ENCODE results near the gene GATB. TPM values are rescaled to one million over a fixed set of nuclear protein-coding genes. Genes with fewer than 3 reads are reported as not detected.

The GATB gene
- total RNA-seq, 4 donors from 2014 or later = 11.4 to 34.5 (median 21.5) TPM

- TF ChIP-seq CTCF (IDR thresholded peaks at IDR 0.05) = no peak
- ATAC-seq (ENCODE audit: low FRiP score) = no peak
- no peak for DNase-seq (ENCODE audit: low spot score)
Measured at GRCh38 chr4:151785484-151786157, 24.8 kb upstream of the GATB start.

DNA sequence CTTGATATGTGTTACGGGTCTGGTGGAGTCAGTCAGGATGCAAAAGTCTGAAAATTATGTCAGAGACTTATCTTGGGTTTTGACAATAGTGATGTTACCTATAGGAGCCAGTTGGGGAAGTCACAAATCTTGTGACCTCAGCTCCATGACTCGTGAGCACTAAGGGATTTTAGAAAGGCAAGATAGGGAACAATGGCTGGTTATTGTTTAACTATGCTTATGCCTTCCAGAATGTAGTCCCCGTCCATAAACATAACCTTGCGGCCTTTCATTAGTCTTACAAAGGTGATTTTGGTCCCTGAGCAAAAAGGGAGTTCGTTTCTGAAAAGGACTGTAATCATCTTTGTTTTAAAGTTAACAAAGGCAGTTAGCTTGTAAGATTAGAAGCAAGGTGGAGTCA lies 23.9 kb upstream of the GATB start:
- no peak for ATAC-seq (ENCODE audit: low FRiP score)
- TF ChIP-seq CTCF (IDR thresholded peaks at IDR 0.05) = no peak
- no peak for DNase-seq (ENCODE audit: low spot score)

- ATAC-seq (ENCODE audit: low FRiP score) = no peak
- DNase-seq (ENCODE audit: low spot score) = no peak
- no peak for TF ChIP-seq CTCF (IDR thresholded peaks at IDR 0.05)
Measured at GRCh38 chr4:151783867-151784266, 23.1 kb upstream of the GATB start.

- ATAC-seq (ENCODE audit: low FRiP score) (no peak), DNase-seq (ENCODE audit: low spot score) (no peak)
- no peak for TF ChIP-seq CTCF (IDR thresholded peaks at IDR 0.05)
Measured at GRCh38 chr4:151782296-151782695, 21.5 kb upstream of the GATB start.

- DNase-seq (ENCODE audit: low spot score) (no peak), ATAC-seq (ENCODE audit: low FRiP score) (no peak)
- TF ChIP-seq CTCF (IDR thresholded peaks at IDR 0.05) = no peak
Measured at GRCh38 chr4:151781026-151781425, 20.2 kb upstream of the GATB start.

GRCh38 chr4:151777471-151777870 lies 16.7 kb upstream of the GATB start:
- ATAC-seq (ENCODE audit: low FRiP score) = no peak
- no peak for TF ChIP-seq CTCF (IDR thresholded peaks at IDR 0.05)
- DNase-seq (ENCODE audit: low spot score) = no peak

- ATAC-seq (ENCODE audit: low FRiP score) = no peak
- no peak for DNase-seq (ENCODE audit: low spot score)
- no peak for TF ChIP-seq CTCF (IDR thresholded peaks at IDR 0.05)
Measured at GRCh38 chr4:151774324-151774723, 13.5 kb upstream of the GATB start.

Data from omental fat pad (tissue), 4 donors.